ENCODE results near the gene AKR1C8.

DNA sequence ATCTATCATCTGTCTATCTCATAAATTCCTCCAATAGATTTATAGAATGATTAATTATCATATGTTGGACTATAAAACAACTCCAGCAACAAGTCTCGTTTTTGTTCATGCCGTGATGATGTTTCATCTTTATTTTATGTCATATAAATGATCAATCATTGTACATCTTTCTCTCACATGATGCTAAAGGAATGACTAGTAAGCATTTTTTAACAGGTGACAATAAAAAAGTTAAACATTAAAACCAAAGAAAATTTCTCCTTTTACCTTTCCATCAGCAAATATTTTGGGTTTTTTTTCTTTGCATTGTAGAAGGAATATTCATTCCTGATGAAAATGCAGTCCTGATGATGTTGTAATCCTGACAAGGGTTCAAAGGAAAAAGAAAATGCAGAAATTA, 49.4 kb downstream of the AKR1C8 start:
- TF ChIP-seq, protein P1, sequence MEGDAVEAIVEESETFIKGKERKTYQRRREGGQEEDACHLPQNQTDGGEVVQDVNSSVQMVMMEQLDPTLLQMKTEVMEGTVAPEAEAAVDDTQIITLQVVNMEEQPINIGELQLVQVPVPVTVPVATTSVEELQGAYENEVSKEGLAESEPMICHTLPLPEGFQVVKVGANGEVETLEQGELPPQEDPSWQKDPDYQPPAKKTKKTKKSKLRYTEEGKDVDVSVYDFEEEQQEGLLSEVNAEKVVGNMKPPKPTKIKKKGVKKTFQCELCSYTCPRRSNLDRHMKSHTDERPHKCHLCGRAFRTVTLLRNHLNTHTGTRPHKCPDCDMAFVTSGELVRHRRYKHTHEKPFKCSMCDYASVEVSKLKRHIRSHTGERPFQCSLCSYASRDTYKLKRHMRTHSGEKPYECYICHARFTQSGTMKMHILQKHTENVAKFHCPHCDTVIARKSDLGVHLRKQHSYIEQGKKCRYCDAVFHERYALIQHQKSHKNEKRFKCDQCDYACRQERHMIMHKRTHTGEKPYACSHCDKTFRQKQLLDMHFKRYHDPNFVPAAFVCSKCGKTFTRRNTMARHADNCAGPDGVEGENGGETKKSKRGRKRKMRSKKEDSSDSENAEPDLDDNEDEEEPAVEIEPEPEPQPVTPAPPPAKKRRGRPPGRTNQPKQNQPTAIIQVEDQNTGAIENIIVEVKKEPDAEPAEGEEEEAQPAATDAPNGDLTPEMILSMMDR (conservative IDR thresholded peaks at IDR 0.05), result no peak
- no peak for TF ChIP-seq EZH2 (IDR thresholded peaks at IDR 0.05; ENCODE audit: low read depth)

Measured in PC-9 (cell line).